ENCODE measurements around the gene RCN1. TPM values are rescaled to one million over a fixed set of nuclear protein-coding genes. Genes with fewer than 3 reads are reported as not detected.
"Not testable (repeated sequence)": the region's sequence is repeated elsewhere in the genome, so short reads cannot be mapped to it uniquely, and the experiment has no call there.

The RCN1 gene
- total RNA-seq, 2 experiments from 2014 or later, result 26.2 to 27.7 TPM

GRCh38 chr11:32094923-32095322 lies 4.0 kb downstream of the RCN1 start:
- TF ChIP-seq CTCF (IDR thresholded peaks at IDR 0.05), result no peak
- CTCF ChIA-PET, result no interaction called here
- intact Hi-C loops (cut with micrococcal nuclease), result no loop called here
- Mint-ChIP-seq H3K27ac (no peak overlapping the region), H3K4me1 (ENCODE audit: low read depth) (peaks cover 25% of the 10 kb centered on the region), H3K4me3 (no peak overlapping the region), H3K27me3 (peaks cover 2% of the 10 kb centered on the region), H3K9me3 (no peaks in the 10 kb centered on the region), H3K36me3 (ENCODE audit: low read depth) (peaks cover 46% of the 10 kb centered on the region)
- DNase-seq, result no peak
- POLR2A ChIA-PET, result no interaction called here
- no peak for ATAC-seq

- intact Hi-C loops (cut with micrococcal nuclease), result no loop called here
- ChIA-PET CTCF (interaction anchor here (0.9 kb wide), 1 partner anchor 14 kb away, joined by 3 read pairs; no protein-coding TSS in a partner anchor), POLR2A (interaction anchor here (1.1 kb wide), 1 partner anchor 11 kb away, joined by 3 read pairs; no protein-coding TSS in a partner anchor)
- Mint-ChIP-seq H3K27me3 (no peaks in the 10 kb centered on the region), H3K4me1 (ENCODE audit: low read depth) (peaks cover 13% of the 10 kb centered on the region), H3K36me3 (ENCODE audit: low read depth) (peaks cover 58% of the 10 kb centered on the region), H3K9me3 (no peaks in the 10 kb centered on the region), H3K27ac (no peak overlapping the region), H3K4me3 (no peak overlapping the region)
- TF ChIP-seq CTCF (IDR thresholded peaks at IDR 0.05), result no peak
- ATAC-seq (peak; percentile 20), DNase-seq (no peak)
Observed at GRCh38 chr11:32098142-32098903, 7.4 kb downstream of the RCN1 start.

- no peak overlapping the region for H3K4me3 Mint-ChIP-seq
- DNase-seq (no peak), ATAC-seq (no peak)
- intact Hi-C loops (cut with micrococcal nuclease), result no loop called here
- peaks cover 9% of the 10 kb centered on the region for H3K4me1 Mint-ChIP-seq (ENCODE audit: low read depth)
- no peaks in the 10 kb centered on the region for H3K27me3 Mint-ChIP-seq
- ChIA-PET POLR2A (no interaction called here), CTCF (interaction anchor here (0.9 kb wide), 1 partner anchor 15 kb away, joined by 3 read pairs; no protein-coding TSS in a partner anchor)
- H3K27ac Mint-ChIP-seq, result no peak overlapping the region
- H3K36me3 Mint-ChIP-seq (ENCODE audit: low read depth), result peaks cover 60% of the 10 kb centered on the region
- H3K9me3 Mint-ChIP-seq, result no peaks in the 10 kb centered on the region
- no peak for TF ChIP-seq CTCF (IDR thresholded peaks at IDR 0.05)
Observed at GRCh38 chr11:32099516-32099915, 8.6 kb downstream of the RCN1 start.

- TF ChIP-seq CTCF (IDR thresholded peaks at IDR 0.05), result no peak
- Mint-ChIP-seq H3K27me3 (no peaks in the 10 kb centered on the region), H3K9me3 (no peaks in the 10 kb centered on the region), H3K36me3 (ENCODE audit: low read depth) (peaks cover 64% of the 10 kb centered on the region), H3K4me1 (ENCODE audit: low read depth) (peaks cover 9% of the 10 kb centered on the region), H3K27ac (no peak overlapping the region), H3K4me3 (no peak overlapping the region)
- ATAC-seq, result no peak
- CTCF ChIA-PET, result no interaction called here
- no peak for DNase-seq
- POLR2A ChIA-PET, result interaction anchor here (1.2 kb wide), 1 partner anchor 18 kb away, joined by 3 read pairs; no protein-coding TSS in a partner anchor
- intact Hi-C loops (cut with micrococcal nuclease), result no loop called here
Observed at GRCh38 chr11:32100495-32100894, 9.6 kb downstream of the RCN1 start.

- CTCF ChIA-PET, result no interaction called here
- no peak overlapping the region for H3K4me3 Mint-ChIP-seq
- POLR2A ChIA-PET, result interaction anchor here (1.5 kb wide), 1 partner anchor 11 kb away, joined by 7 read pairs; the partner anchor contains the start of gene RCN1
- no peak overlapping the region for H3K27ac Mint-ChIP-seq
- no peak for TF ChIP-seq CTCF (IDR thresholded peaks at IDR 0.05)
- H3K4me1 Mint-ChIP-seq (ENCODE audit: low read depth), result peaks cover 9% of the 10 kb centered on the region
- no peak for ATAC-seq
- no peak for DNase-seq
- no peaks in the 10 kb centered on the region for H3K9me3 Mint-ChIP-seq
- H3K27me3 Mint-ChIP-seq, result no peaks in the 10 kb centered on the region
- intact Hi-C loops (cut with micrococcal nuclease), result no loop called here
- peaks cover 60% of the 10 kb centered on the region for H3K36me3 Mint-ChIP-seq (ENCODE audit: low read depth)
Observed at GRCh38 chr11:32101791-32102190, 10.9 kb downstream of the RCN1 start.

GRCh38 chr11:32103121-32103719 lies 12.3 kb downstream of the RCN1 start:
- H3K27ac Mint-ChIP-seq; H3K27me3 Mint-ChIP-seq; intact Hi-C loops (cut with micrococcal nuclease); H3K4me1 Mint-ChIP-seq (ENCODE audit: low read depth); DNase-seq; H3K4me3 Mint-ChIP-seq; H3K9me3 Mint-ChIP-seq; POLR2A ChIA-PET; ATAC-seq: not testable (repeated sequence)
- CTCF ChIA-PET, result interaction anchor here (0.8 kb wide), 1 partner anchor 14 kb away, joined by 3 read pairs; no protein-coding TSS in a partner anchor
- peaks cover 45% of the 10 kb centered on the region for H3K36me3 Mint-ChIP-seq (ENCODE audit: low read depth)

All from activated CD8-positive, alpha-beta T cell treated with anti-CD3 and anti-CD28 coated beads for 36 hours (primary cell).